IPS DF 19.7 (cell line): ENCODE measurements around the gene OR6T1.

ENCODE experiments used
- DNase-seq: peaks from one replicate; pipeline ENCODE4 v3.0.0-alpha.2; 2013; ENCODE audit warnings: low read depth, low spot score

The OR6T1 gene

GRCh38 chr11:123943738-123944137 lies at the start of gene OR6T1:
Gene OR6T1 (minus strand): TSS chr11:123943838. CDS start chr11:123943838, 0 bp downstream.
- DNase-seq: no peak

GRCh38 chr11:123979311-123979710 lies 35.7 kb upstream of the OR6T1 start:
- no peak for DNase-seq

GRCh38 chr11:123977731-123978347 lies 34.2 kb upstream of the OR6T1 start, which contains the start of gene OR10S1:
Gene OR10S1 (minus strand): TSS chr11:123977781. CDS start chr11:123977664, 117 bp downstream.
- DNase-seq: no peak

GRCh38 chr11:123976770-123977560 lies 33.3 kb upstream of the OR6T1 start:
- DNase-seq: no peak

GRCh38 chr11:123973816-123974215 lies 30.2 kb upstream of the OR6T1 start:
- DNase-seq: no peak

- no peak for DNase-seq
Measured at GRCh38 chr11:123956752-123957151, 13.1 kb upstream of the OR6T1 start.

GRCh38 chr11:123945132-123945531 lies 1.5 kb upstream of the OR6T1 start:
- DNase-seq: no peak

- no peak for DNase-seq
Measured at GRCh38 chr11:123942413-123942812, 1.2 kb downstream of the OR6T1 start.

GRCh38 chr11:123939317-123939716 lies 4.3 kb downstream of the OR6T1 start, which contains the start of gene OR4D5:
Gene OR4D5 (plus strand): TSS chr11:123939617. CDS start chr11:123939617, 0 bp downstream.
- DNase-seq: no peak

- DNase-seq: no peak
Measured at GRCh38 chr11:123924027-123924426, 19.6 kb downstream of the OR6T1 start.

- DNase-seq: no peak
Measured at GRCh38 chr11:123920943-123921342, 22.7 kb downstream of the OR6T1 start.

- DNase-seq: no peak
Measured at GRCh38 chr11:123905826-123906225, 37.8 kb downstream of the OR6T1 start.

- DNase-seq: no peak
Measured at GRCh38 chr11:123904932-123905331, 38.7 kb downstream of the OR6T1 start.

GRCh38 chr11:123903932-123904331 lies 39.7 kb downstream of the OR6T1 start:
- DNase-seq: no peak

GRCh38 chr11:123901867-123902266 lies 41.8 kb downstream of the OR6T1 start, which contains the start of gene OR8D4:
Gene OR8D4 (plus strand): TSS chr11:123902167. CDS start chr11:123906432, 4,265 bp downstream.
- DNase-seq: no peak

GRCh38 chr11:123899792-123900191 lies 43.8 kb downstream of the OR6T1 start:
- DNase-seq: no peak
